H1 (cell line): Measurements from ENCODE around the gene DBNL. TPM values are rescaled to one million over a fixed set of nuclear protein-coding genes. Genes with fewer than 3 reads are reported as not detected.

Source experiments
- CTCF ChIA-PET: fragments of 300-600 bp; sonication (Branson Sonifier 250); formaldehyde crosslinking; loops from one replicate; lab custom pipeline; 2021; ENCODE audit not compliant: partially characterized antibody; lab: Charles Lee
- POLR2A ChIA-PET: fragments of 300-600 bp; sonication (Branson Sonifier 250); formaldehyde crosslinking; loops from one replicate; lab custom pipeline; 2021; ENCODE audit warnings: inconsistent platforms; ENCODE audit not compliant: partially characterized antibody; lab: Charles Lee
- DNase-seq, 2 experiments: peaks; one replicate each; pipeline versions ENCODE4 v3.0.0 to v3.0.0-alpha.2; 2010 to 2022; ENCODE audit warnings: low spot score in 2 of 2, low read depth in 1 of 2, mixed read lengths in 1 of 2
- FAIRE-seq: peaks from 2 replicates; lab custom pipeline; 2011; peaks lifted over from hg19 to GRCh38; lab: Jason Lieb, UNC
- H2AFZ ChIP-seq: 2 replicates; pipeline ENCODE4 v1.8.1; 2012; ENCODE audit warnings: low read length, inconsistent platforms
- H2AK5ac ChIP-seq: 2 replicates; pipeline ENCODE4 v1.6.1; 2013; ENCODE audit warnings: low read depth, low read length
- H2BK120ac ChIP-seq: replicated peaks from 2 replicates; pipeline ENCODE3; 2013; ENCODE audit warnings: low read depth, low read length, inconsistent platforms
- H2BK12ac ChIP-seq: 2 replicates; pipeline ENCODE4 v1.6.1; 2013; ENCODE audit warnings: low read depth, low read length
- H2BK15ac ChIP-seq: 2 replicates; pipeline ENCODE4 v1.6.1; 2013; ENCODE audit warnings: low read length
- H2BK20ac ChIP-seq: 2 replicates; pipeline ENCODE4 v1.6.1; 2013; ENCODE audit warnings: low read length
- H2BK5ac ChIP-seq: 2 replicates; pipeline ENCODE4 v1.6.1; 2013; ENCODE audit warnings: low read depth, low read length
- H3K14ac ChIP-seq: 2 replicates; pipeline ENCODE4 v1.6.1; 2013; ENCODE audit warnings: inconsistent platforms; ENCODE audit not compliant: insufficient read length
- H3K18ac ChIP-seq: 2 replicates; pipeline ENCODE4 v1.6.1; 2013; ENCODE audit warnings: low read length; ENCODE audit errors: extremely low read depth
- H3K23ac ChIP-seq: 2 replicates; pipeline ENCODE4 v1.6.1; 2013; ENCODE audit warnings: inconsistent platforms; ENCODE audit not compliant: insufficient read length
- H3K23me2 ChIP-seq: 2 replicates; pipeline ENCODE4 v1.6.1; 2013; ENCODE audit warnings: low read depth, low read length
- H3K27ac ChIP-seq: 2 replicates; pipeline ENCODE4 v1.6.1; 2011; ENCODE audit warnings: low read depth, low read length, inconsistent platforms
- H3K27me3 ChIP-seq, 4 experiments: replicated peaks in 1 of 4; 1 replicate in 1 of 4; 2 replicates in 3 of 4; pipeline versions ENCODE4 v1.6.1 to v1.8.1; 2011 to 2013; ENCODE audit warnings: low read length in 3 of 4, mild to moderate bottlenecking in 3 of 4, inconsistent platforms in 2 of 4, mixed read lengths in 2 of 4, moderate library complexity in 1 of 4; ENCODE audit not compliant: control insufficient read depth in 3 of 4, insufficient read depth in 3 of 4; ENCODE audit errors: extremely low read depth in 1 of 4
- H3K36me3 ChIP-seq, 4 experiments: 2 replicates each; pipeline versions ENCODE4 v1.6.1 to v1.8.1; 2011 to 2013; ENCODE audit warnings: mild to moderate bottlenecking in 4 of 4, low read length in 3 of 4, moderate library complexity in 2 of 4, control low read depth in 1 of 4, inconsistent platforms in 1 of 4; ENCODE audit not compliant: insufficient read depth in 4 of 4, control insufficient read depth in 2 of 4
- H3K4ac ChIP-seq: replicated peaks from 2 replicates; pipeline ENCODE3; 2013; ENCODE audit warnings: low read length, low read depth, mixed read lengths, inconsistent platforms; ENCODE audit not compliant: insufficient read length
- H3K4me1 ChIP-seq, 4 experiments: replicated peaks in 1 of 4; 1 replicate in 1 of 4; 2 replicates in 3 of 4; pipeline versions ENCODE4 v1.6.1 to v1.8.1; 2011 to 2013; ENCODE audit warnings: low read length in 3 of 4, inconsistent platforms in 2 of 4, mixed read lengths in 1 of 4; ENCODE audit not compliant: insufficient read depth in 4 of 4, control insufficient read depth in 3 of 4
- H3K4me2 ChIP-seq, 2 experiments: 2 replicates each; pipeline versions ENCODE4 v1.6.1 to v1.8.1; 2011 to 2013; ENCODE audit warnings: low read depth in 2 of 2, low read length in 2 of 2, control low read depth in 1 of 2, inconsistent platforms in 1 of 2, mild to moderate bottlenecking in 1 of 2; ENCODE audit not compliant: insufficient read depth in 1 of 2
- H3K4me3 ChIP-seq, 4 experiments: fragments of 200-600, 300-600 bp in 1 of 4; sonication (generic), shearing (Covaris generic), sonication (Bioruptor Twin) in 1 of 4; 2 replicates each; pipeline versions ENCODE4 v1.5.1 to v1.8.1; 2011 to 2016; ENCODE audit warnings: low read length in 4 of 4, low read depth in 3 of 4, control low read depth in 2 of 4, inconsistent platforms in 2 of 4, mild to moderate bottlenecking in 2 of 4, mixed read lengths in 1 of 4, moderate library complexity in 1 of 4; ENCODE audit not compliant: insufficient read depth in 2 of 4; ENCODE audit errors: extremely low read depth in 1 of 4
- H3K56ac ChIP-seq: replicated peaks from 2 replicates; pipeline ENCODE3; 2013; ENCODE audit warnings: low read depth, mild to moderate bottlenecking, mixed read lengths, low read length, inconsistent platforms; ENCODE audit not compliant: insufficient read length
- H3K79me1 ChIP-seq: 2 replicates; pipeline ENCODE4 v1.6.1; 2013; ENCODE audit warnings: low read depth, low read length, control low read depth
- H3K79me2 ChIP-seq, 2 experiments: 2 replicates each; pipeline versions ENCODE4 v1.6.1 to v1.8.1; 2012 to 2013; ENCODE audit warnings: low read length in 2 of 2, mild to moderate bottlenecking in 2 of 2, inconsistent platforms in 1 of 2; ENCODE audit not compliant: insufficient read depth in 2 of 2, control insufficient read depth in 1 of 2
- H3K9ac ChIP-seq, 4 experiments: replicated peaks in 1 of 4; 1 replicate in 1 of 4; 2 replicates in 3 of 4; pipeline versions ENCODE4 v1.6.1 to v1.8.1; 2011 to 2013; ENCODE audit warnings: low read depth in 3 of 4, low read length in 3 of 4, control low read depth in 2 of 4, mild to moderate bottlenecking in 2 of 4, moderate library complexity in 2 of 4, inconsistent platforms in 1 of 4; ENCODE audit errors: extremely low read depth in 1 of 4
- H3K9me3 ChIP-seq, 2 experiments: 2 replicates each; pipeline versions ENCODE4 v1.6.1 to v1.8.1; 2012 to 2013; ENCODE audit warnings: mild to moderate bottlenecking in 2 of 2, moderate library complexity in 2 of 2, control low read depth in 1 of 2, inconsistent platforms in 1 of 2, low read depth in 1 of 2, low read length in 1 of 2, mixed read lengths in 1 of 2; ENCODE audit not compliant: insufficient read depth in 2 of 2
- H4K20me1 ChIP-seq, 2 experiments: replicated peaks in 1 of 2; 2 replicates each; pipeline versions ENCODE3 to v1.8.1; 2011 to 2013; ENCODE audit warnings: inconsistent platforms in 2 of 2, low read length in 2 of 2, mild to moderate bottlenecking in 1 of 2; ENCODE audit not compliant: insufficient read depth in 2 of 2, control insufficient read depth in 1 of 2
- H4K5ac ChIP-seq: 2 replicates; pipeline ENCODE4 v1.6.1; 2013; ENCODE audit warnings: low read length, low read depth, mixed read lengths, inconsistent platforms; ENCODE audit not compliant: insufficient read length
- H4K8ac ChIP-seq: 2 replicates; pipeline ENCODE4 v1.8.0; 2013; ENCODE audit warnings: mild to moderate bottlenecking, moderate library complexity, low read length, inconsistent platforms; ENCODE audit not compliant: insufficient read depth; ENCODE audit errors: extremely low read depth
- H4K91ac ChIP-seq: replicated peaks from 2 replicates; pipeline ENCODE3; 2013; ENCODE audit warnings: low read length, mixed read lengths, inconsistent platforms; ENCODE audit not compliant: insufficient read length
- BACH1 ChIP-seq: IDR thresholded peaks from 2 replicates; pipeline ENCODE4 v1.6.1; 2012; ENCODE audit warnings: low read length, improper control_type of control experiment
- GABPA ChIP-seq: IDR thresholded peaks from 2 replicates; pipeline ENCODE4 v1.6.1; 2011; ENCODE audit warnings: mild to moderate bottlenecking, low read length, moderate library complexity, borderline replicate concordance; ENCODE audit not compliant: insufficient read depth
- SIX5 ChIP-seq: IDR thresholded peaks from 2 replicates; pipeline ENCODE4 v1.6.1; 2011; ENCODE audit warnings: mild to moderate bottlenecking, low read depth, low read length
- YY1 ChIP-seq: IDR thresholded peaks from 2 replicates; pipeline ENCODE4 v1.6.1; 2011; ENCODE audit warnings: low read depth, mild to moderate bottlenecking, low read length
- WGBS, 2 experiments: shearing (Covaris generic) in 1 of 2; methylation state at CpG; one replicate each; pipeline versions ENCODE4 v1.1.6 to v1.1.7; 2013 to 2015; ENCODE audit warnings: low lambda C conversion rate in 2 of 2, mixed read lengths in 2 of 2, inconsistent platforms in 1 of 2, low coverage in 1 of 2, missing lambda C conversion rate in 1 of 2; ENCODE audit not compliant: insufficient replicate concordance in 2 of 2, insufficient coverage in 1 of 2, insufficient read length in 1 of 2; ENCODE audit errors: extremely low coverage in 1 of 2, missing lambda C conversion rate in 1 of 2; 5-methylcytosine and 5-hydroxymethylcytosine counted together
- polyA plus RNA-seq, 7 experiments: library from polyadenylated mRNA; depleted of rRNA in 3 of 7; stranded (reverse) in 5 of 7; unstranded in 2 of 7; fragments of >200 nt in 5 of 7; fragments of 200-250 nt in 2 of 7; gene quantifications; 1 replicate in 5 of 7; 2 replicates in 1 of 7; 4 replicates in 1 of 7; pipeline versions ENCODE4 v1.2.1 to v1.2.3, GENCODE V29; 2011 to 2013; ENCODE audit warnings: missing spikeins in 2 of 7, mixed read lengths in 2 of 7
- total RNA-seq: library from RNA; stranded (reverse); fragmentation: NEBNext Ultra II Directional; extraction: Animal tissue kit (Norgen Biotek cat#: 25700); gene quantifications from 2 replicates; pipeline ENCODE4 v1.2.1, GENCODE V29; 2021

The DBNL gene
- total and polyA plus RNA-seq, 2 of the 8 experiments (the other 6 are each of a cell fraction or from before 2014, with no cell fraction given) = 30.9 to 56.6 TPM

GRCh38 chr7:44081266-44081748 lies 36.8 kb downstream of the DBNL start:
- DNase-seq (no peak), FAIRE-seq (no peak)
- Histone ChIP-seq H3K23me2 (peaks cover 4% of the 10 kb centered on the region; the same call in 1 of the 2 replicates), H3K56ac (no peak overlapping the region), H2BK120ac (no peak overlapping the region), H2BK12ac (no peak overlapping the region), H3K4me1 (no peaks in the 10 kb centered on the region; a peak in 1 of 7 replicates), H3K79me1 (no peaks in the 10 kb centered on the region), H2BK15ac (no peak overlapping the region), H2BK20ac (no peak overlapping the region), H2AK5ac (no peak overlapping the region), H4K5ac (no peak overlapping the region), H3K9me3 (no peaks in the 10 kb centered on the region), H3K27ac (no peak overlapping the region), H3K23ac (no peak overlapping the region), H4K20me1 (peaks cover 0 to 4% of the 10 kb centered on the region in 2 experiments), H3K36me3 (peaks cover 10 to 14% (median 11%) of the 10 kb centered on the region in 4 experiments; a peak in 7 of 8 replicates), H3K9ac (no peak overlapping the region), H3K14ac (no peak overlapping the region), H3K4me2 (peak overlapping the region; percentile 24 to 37), H2AFZ (no peak overlapping the region), H3K79me2 (no peaks in the 10 kb centered on the region), H3K27me3 (no peaks in the 10 kb centered on the region; a peak in 2 of 7 replicates), H3K4me3 (peak overlapping the region in 2 of 4 experiments; percentile 72 to 90; a peak in 2 of 8 replicates), H3K4ac (no peak overlapping the region), H2BK5ac (no peak overlapping the region), H4K8ac (no peak overlapping the region), H3K18ac (no peak overlapping the region), H4K91ac (no peak overlapping the region)
- CTCF ChIA-PET = interaction anchor here (0.8 to 1.8 kb wide), 8 partner anchors 9 to 133 kb away, joined by 3 to 10 read pairs (median 4); partner anchors contain the start of gene PGAM2
- POLR2A ChIA-PET = interaction anchor here (0.9 to 1.5 kb wide), 6 partner anchors 9 to 42 kb away, joined by 3 to 9 read pairs (median 3); partner anchors contain the start of genes PGAM2 and POLD2
- no peak for TF ChIP-seq SIX5
- 0 out of 2 replicates have a peak, but pooled peaks have one; percentile 43 for TF ChIP-seq YY1
- no peak for TF ChIP-seq GABPA
- TF ChIP-seq BACH1 = no peak
- WGBS, 2 experiments = 88% methylated on average over 5 of the region's 9 CpGs; no CpG with 5 or more reads in 1 of the 2 experiments
